NCI-H146 treated with DMSO at 0.1 percent for 48 hours (cell line): ENCODE results near the gene NRCAM.

Experiments
- DNase-seq: peaks from one replicate; lab custom pipeline; 2025; ENCODE audit not compliant: unreplicated experiment; lab: John Stamatoyannopoulos, UW

NRCAM gene

GRCh38 chr7:108313086-108313485, 143.2 kb downstream of the NRCAM start:
- DNase-seq: no peak

DNA sequence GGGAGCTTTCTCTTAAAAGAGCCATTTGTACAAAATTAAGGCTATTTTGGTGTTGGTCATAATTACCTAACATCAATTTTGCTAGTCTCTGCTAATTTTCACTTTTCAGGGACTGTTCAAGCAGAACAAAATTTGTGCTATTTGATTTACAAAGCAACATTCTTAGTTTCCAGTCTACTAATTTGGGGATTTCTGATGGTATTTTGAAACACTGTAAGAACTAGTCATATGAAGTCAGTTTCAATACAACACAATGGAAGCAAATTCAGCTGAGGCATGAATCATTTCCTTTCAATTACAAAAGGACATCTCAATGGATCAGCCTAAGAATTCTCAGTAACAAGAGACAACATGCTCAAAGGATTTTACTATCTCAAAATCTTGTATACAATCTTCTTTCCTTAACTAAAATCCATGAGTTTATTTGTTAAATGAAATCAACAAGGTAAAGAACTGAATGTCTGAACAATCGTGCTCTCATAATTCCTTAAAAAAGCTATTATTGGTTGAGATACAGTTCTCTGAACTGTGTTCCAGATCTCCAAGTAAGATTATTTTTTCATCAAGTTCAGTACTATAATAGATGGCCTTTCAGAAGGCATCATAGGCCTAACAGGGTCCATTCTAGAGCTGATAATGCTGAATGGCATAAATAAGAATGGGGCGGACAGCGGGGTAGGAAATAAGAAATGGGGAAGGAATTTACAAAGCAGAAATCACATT, 144.6 kb downstream of the NRCAM start:
- no peak for DNase-seq

DNA sequence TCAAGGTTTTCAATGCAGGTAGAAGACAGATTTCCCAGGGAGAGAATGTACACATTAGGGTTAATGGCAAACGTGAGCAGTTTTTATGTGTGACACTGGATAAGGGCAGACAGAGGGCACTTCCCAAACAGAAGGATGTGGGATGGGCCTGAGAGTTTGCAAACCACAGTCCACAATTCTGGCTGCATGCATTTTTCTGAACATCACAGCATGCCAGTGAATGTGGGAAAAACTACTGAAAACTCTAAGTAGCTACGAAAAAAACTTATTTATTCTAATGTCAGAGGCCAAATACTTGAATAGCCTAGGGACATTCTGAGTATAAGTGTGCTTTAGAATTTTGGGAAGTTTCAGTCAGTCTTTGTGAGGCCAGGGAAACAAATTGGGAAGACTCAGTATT, 145.9 kb downstream of the NRCAM start:
- DNase-seq: no peak

GRCh38 chr7:108308903-108309302, 147.3 kb downstream of the NRCAM start:
- no peak for DNase-seq

GRCh38 chr7:108308276-108308675, 148.0 kb downstream of the NRCAM start:
- no peak for DNase-seq

GRCh38 chr7:108307595-108307994, 148.6 kb downstream of the NRCAM start:
- DNase-seq: no peak

DNA sequence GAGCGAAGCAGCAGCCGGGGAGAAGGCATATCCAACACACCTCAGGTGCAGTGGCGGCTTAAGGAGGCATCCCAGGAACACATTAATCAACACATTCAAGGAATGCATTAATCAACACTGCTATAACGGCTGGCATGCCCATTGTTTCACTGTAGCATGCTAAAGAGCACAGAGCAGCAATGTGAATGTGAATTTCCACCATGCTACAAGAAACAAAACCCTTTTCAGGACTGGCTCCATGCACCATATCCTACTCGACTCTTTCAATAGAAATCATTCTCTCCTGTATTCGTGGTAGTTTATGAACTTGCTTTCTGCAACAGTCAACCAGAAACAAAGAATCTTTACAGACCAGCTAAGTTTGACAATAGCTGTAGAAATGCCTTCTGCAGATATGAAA, 149.0 kb downstream of the NRCAM start:
- DNase-seq: no peak

DNA sequence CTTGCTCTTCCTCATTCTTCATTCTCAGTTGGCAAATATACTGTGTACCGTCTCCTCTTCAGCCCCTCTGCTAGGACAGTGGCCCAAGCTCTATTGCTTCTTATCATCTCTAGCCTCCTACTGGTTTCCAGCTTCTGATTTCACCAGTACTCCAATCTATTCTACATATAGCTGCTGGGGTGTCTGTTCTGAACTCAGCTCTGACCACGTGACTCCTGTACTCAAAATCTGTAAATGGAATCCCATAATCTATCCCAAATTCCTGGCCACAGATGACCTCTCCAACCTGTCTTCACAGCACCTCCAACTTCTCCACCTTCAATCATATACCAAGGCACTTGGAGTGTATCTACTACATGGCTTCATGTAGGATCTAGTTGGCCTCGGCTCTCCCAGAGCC, 152.9 kb downstream of the NRCAM start:
- DNase-seq: no peak

- DNase-seq: no peak
These were observed 154.8 kb downstream of the NRCAM start for GRCh38 chr7:108301387-108301786.

DNA sequence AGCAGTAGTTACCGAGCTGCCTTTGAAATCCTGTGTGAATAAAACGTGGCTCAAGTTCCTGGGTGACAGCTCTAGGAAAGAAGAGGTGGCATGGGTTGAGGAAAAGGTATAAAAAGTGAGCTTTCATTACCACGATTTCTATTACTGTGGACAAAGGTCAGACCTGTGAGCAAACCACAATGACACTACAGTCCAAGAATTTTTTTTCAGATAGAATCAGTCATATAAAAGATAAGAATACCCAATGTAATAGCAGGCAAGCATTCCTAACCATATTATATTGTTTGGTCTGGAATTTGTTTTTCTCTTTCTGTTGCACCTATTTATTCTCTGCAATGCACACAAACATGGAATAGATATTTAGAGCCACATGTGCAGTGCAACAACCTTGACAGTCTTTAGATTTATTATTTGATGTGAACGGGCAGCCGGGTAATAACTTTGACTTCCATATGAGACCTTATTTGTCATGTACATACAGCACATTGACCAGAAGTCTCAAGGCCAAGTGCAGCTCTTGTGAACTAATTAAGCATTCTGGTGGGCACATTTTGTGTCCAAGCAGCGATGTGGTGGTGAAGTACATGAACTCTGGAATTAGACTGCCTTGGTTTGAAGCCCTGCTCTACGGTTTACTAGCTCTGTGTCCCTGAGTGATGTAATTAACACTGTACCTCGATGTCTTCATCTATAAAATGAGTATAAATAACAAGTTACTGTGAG, 156.8 kb downstream of the NRCAM start:
- no peak for DNase-seq

DNA sequence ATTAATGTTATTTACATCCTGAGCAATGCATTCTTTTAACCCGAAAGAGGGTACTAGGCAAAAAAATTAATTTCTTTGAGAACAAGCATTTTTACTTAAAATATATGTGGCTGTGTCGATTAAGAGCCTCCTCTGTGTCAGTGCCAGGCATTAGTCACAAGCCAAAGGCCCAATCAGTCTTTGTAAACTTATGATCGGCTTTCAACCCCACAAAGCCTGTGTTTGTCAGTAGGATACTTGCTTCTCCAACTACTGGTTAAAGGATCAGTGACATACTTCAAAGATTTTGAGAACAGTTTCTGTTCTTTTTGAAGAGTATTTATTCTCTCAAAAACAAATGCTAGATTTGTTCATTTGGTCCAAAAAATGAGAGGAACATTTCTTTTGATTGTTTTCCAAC, 159.3 kb downstream of the NRCAM start:
- no peak for DNase-seq

GRCh38 chr7:108294595-108294994, 161.6 kb downstream of the NRCAM start:
- DNase-seq: no peak

- no peak for DNase-seq
These were observed 163.1 kb downstream of the NRCAM start for GRCh38 chr7:108293149-108293612.

GRCh38 chr7:108292541-108292940, 163.7 kb downstream of the NRCAM start:
- no peak for DNase-seq

GRCh38 chr7:108291791-108292440, 164.3 kb downstream of the NRCAM start:
- no peak for DNase-seq

GRCh38 chr7:108291152-108291508, 165.1 kb downstream of the NRCAM start:
- DNase-seq: peak; percentile 60

GRCh38 chr7:108290459-108291151, 165.6 kb downstream of the NRCAM start:
- DNase-seq: peak; percentile 79

GRCh38 chr7:108289852-108290251, 166.4 kb downstream of the NRCAM start:
- no peak for DNase-seq

DNA sequence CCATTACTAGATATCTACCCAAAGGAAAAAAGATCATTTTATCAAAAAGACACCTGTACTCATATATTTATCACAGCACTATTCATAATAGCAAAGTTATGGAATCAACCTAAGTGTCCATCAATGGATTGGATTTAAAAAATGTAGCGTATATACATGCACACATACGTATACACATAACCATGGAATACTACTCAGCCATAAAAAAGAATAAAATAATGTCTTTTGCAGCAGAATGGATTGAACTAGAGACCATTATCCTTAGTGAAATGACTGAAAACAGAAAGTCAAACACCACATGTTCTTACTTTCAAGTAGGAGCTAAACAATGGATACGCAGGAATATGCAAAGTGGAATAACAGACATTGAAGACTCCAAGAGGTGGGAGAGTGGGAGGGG, 168.4 kb downstream of the NRCAM start:
- DNase-seq: no peak

- no peak for DNase-seq
These were observed 169.8 kb downstream of the NRCAM start for GRCh38 chr7:108286290-108286904.

- no peak for DNase-seq
These were observed 170.5 kb downstream of the NRCAM start for GRCh38 chr7:108285778-108286177.
